ENCODE results near the gene LMX1A. TPM values are rescaled to one million over a fixed set of nuclear protein-coding genes. Genes with fewer than 3 reads are reported as not detected.

Gene LMX1A
- total RNA-seq, 2 experiments from 2014 or later = not detected

GRCh38 chr1:165254896-165255625, 101.5 kb downstream of the LMX1A start:
- Mint-ChIP-seq H3K4me3 (no peak overlapping the region), H3K27ac (no peak overlapping the region), H3K4me1 (ENCODE audit: low read depth) (no peaks in the 10 kb centered on the region), H3K27me3 (peaks cover 9% of the 10 kb centered on the region), H3K36me3 (ENCODE audit: low read depth) (no peaks in the 10 kb centered on the region), H3K9me3 (no peaks in the 10 kb centered on the region)
- DNase-seq (no peak), ATAC-seq (no peak)
- TF ChIP-seq, protein P1, sequence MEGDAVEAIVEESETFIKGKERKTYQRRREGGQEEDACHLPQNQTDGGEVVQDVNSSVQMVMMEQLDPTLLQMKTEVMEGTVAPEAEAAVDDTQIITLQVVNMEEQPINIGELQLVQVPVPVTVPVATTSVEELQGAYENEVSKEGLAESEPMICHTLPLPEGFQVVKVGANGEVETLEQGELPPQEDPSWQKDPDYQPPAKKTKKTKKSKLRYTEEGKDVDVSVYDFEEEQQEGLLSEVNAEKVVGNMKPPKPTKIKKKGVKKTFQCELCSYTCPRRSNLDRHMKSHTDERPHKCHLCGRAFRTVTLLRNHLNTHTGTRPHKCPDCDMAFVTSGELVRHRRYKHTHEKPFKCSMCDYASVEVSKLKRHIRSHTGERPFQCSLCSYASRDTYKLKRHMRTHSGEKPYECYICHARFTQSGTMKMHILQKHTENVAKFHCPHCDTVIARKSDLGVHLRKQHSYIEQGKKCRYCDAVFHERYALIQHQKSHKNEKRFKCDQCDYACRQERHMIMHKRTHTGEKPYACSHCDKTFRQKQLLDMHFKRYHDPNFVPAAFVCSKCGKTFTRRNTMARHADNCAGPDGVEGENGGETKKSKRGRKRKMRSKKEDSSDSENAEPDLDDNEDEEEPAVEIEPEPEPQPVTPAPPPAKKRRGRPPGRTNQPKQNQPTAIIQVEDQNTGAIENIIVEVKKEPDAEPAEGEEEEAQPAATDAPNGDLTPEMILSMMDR (IDR thresholded peaks at IDR 0.05) = no peak
- intact Hi-C loops (cut with micrococcal nuclease) = no loop called here
- ChIA-PET POLR2A (no interaction called here), CTCF (no interaction called here)

DNA sequence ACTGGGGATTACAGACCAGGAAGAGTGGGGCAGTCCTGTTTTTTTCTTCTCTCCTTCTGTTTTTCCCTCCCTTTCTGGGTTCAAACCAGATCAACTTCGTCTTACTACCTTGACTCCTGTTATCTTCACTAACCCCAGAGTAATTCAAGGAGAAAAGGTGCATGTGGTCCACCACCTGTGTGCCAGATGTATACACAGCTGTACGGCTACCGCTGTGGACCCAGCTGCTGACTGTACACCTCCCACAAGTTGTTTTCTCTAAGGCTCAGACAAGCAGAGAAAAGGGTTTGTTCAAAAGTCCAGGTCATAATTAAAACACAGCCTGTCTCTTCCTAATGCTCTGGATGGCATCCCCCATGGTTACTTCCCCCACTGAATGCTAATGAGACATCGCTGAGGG, 102.1 kb downstream of the LMX1A start:
- ATAC-seq (no peak), DNase-seq (no peak)
- H3K4me1 Mint-ChIP-seq (ENCODE audit: low read depth) = no peaks in the 10 kb centered on the region
- H3K9me3 Mint-ChIP-seq = no peaks in the 10 kb centered on the region
- intact Hi-C loops (cut with micrococcal nuclease) = no loop called here
- H3K27ac Mint-ChIP-seq = no peak overlapping the region
- H3K36me3 Mint-ChIP-seq (ENCODE audit: low read depth) = no peaks in the 10 kb centered on the region
- ChIA-PET CTCF (no interaction called here), POLR2A (no interaction called here)
- peaks cover 9% of the 10 kb centered on the region for H3K27me3 Mint-ChIP-seq
- H3K4me3 Mint-ChIP-seq = no peak overlapping the region
- TF ChIP-seq, protein P1 (IDR thresholded peaks at IDR 0.05) = no peak

GRCh38 chr1:165253818-165254254, 102.7 kb downstream of the LMX1A start:
- Mint-ChIP-seq H3K4me3 (no peak overlapping the region), H3K4me1 (ENCODE audit: low read depth) (no peaks in the 10 kb centered on the region), H3K9me3 (no peaks in the 10 kb centered on the region), H3K36me3 (ENCODE audit: low read depth) (no peaks in the 10 kb centered on the region), H3K27me3 (peaks cover 9% of the 10 kb centered on the region), H3K27ac (no peak overlapping the region)
- no peak for DNase-seq
- POLR2A ChIA-PET = no interaction called here
- intact Hi-C loops (cut with micrococcal nuclease) = no loop called here
- CTCF ChIA-PET = no interaction called here
- TF ChIP-seq, protein P1 (IDR thresholded peaks at IDR 0.05) = no peak
- no peak for ATAC-seq

GRCh38 chr1:165248969-165249571, 107.4 kb downstream of the LMX1A start:
- H3K36me3 Mint-ChIP-seq (ENCODE audit: low read depth) = no peaks in the 10 kb centered on the region
- H3K4me1 Mint-ChIP-seq (ENCODE audit: low read depth) = no peaks in the 10 kb centered on the region
- ChIA-PET POLR2A (no interaction called here), CTCF (interaction anchor here (1.6 kb wide), 1 partner anchor 9 kb away, joined by 8 read pairs; no protein-coding TSS in a partner anchor)
- TF ChIP-seq, protein P1 (IDR thresholded peaks at IDR 0.05) = no peak
- no peak overlapping the region for H3K27ac Mint-ChIP-seq
- no peak overlapping the region for H3K4me3 Mint-ChIP-seq
- DNase-seq = no peak
- peaks cover 4% of the 10 kb centered on the region for H3K27me3 Mint-ChIP-seq
- no peaks in the 10 kb centered on the region for H3K9me3 Mint-ChIP-seq
- intact Hi-C loops (cut with micrococcal nuclease) = no loop called here
- no peak for ATAC-seq

DNA sequence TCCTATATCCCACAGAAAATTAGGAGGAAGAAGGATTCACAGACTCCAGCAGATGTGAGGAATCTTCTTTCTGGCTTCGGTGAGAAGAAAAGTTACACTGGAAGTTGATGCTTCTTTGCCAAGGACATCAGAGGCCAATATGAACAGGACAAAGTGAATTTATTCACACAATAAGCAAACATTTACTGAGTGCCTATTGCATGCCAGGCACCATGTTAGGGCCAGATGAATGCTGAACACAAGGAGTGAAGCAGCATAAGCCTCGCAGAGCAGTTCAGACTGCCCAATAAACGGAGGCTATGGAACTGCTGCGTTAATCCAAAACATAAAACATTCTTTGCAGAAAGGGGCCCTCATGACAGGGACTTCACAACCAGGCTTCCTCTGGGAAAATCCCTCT, 114.6 kb downstream of the LMX1A start:
- Mint-ChIP-seq H3K9me3 (no peaks in the 10 kb centered on the region), H3K27me3 (peaks cover 18% of the 10 kb centered on the region), H3K36me3 (ENCODE audit: low read depth) (no peaks in the 10 kb centered on the region), H3K4me1 (ENCODE audit: low read depth) (no peaks in the 10 kb centered on the region), H3K4me3 (no peak overlapping the region), H3K27ac (no peak overlapping the region)
- ChIA-PET CTCF (no interaction called here), POLR2A (no interaction called here)
- no peak for DNase-seq
- intact Hi-C loops (cut with micrococcal nuclease) = no loop called here
- ATAC-seq = no peak
- TF ChIP-seq, protein P1 (IDR thresholded peaks at IDR 0.05) = no peak

Measured in activated CD8-positive, alpha-beta T cell treated with anti-CD3 and anti-CD28 coated beads for 36 hours (primary cell).